NCI-H2196 (cell line): Measurements from ENCODE around the gene L1CAM.

Experiments used
- DNase-seq: peaks from one replicate; lab custom pipeline; 2025; ENCODE audit not compliant: unreplicated experiment; lab: John Stamatoyannopoulos, UW

Gene L1CAM

DNA sequence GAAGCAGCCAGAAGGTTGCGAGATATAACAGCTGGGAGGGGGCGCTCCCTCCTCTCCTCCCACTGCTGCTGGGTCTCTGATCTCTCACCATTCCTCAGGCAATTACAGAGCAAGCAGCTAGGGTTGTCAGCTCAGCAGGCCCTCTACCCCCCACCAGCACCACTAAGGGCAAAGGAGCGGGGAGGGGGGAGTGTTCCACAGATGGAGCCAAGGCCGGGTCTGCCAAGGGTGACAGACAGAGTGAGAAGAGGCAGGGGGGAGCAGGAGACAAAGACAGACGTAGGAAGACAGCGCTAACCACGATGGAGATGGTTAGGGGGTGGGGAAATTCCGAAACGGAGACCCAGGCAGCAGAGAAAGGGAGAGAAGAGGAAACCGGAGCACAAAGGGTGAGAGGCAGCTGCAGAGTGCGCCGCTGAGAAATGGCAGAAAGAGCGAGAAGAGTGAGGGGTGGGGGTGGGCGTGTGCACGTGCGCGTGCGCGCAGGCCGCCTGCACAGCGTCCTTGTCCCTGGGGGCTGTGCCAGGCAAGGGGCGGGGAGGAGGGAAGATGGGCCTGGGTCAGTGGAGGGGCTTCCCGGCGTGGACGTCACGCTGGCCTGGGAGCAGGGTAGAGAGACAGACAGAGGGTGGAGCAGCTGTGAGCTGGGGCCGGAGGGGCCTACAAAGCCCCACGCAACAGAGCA lies 6.9 kb downstream of the L1CAM start:
- DNase-seq: no peak

DNA sequence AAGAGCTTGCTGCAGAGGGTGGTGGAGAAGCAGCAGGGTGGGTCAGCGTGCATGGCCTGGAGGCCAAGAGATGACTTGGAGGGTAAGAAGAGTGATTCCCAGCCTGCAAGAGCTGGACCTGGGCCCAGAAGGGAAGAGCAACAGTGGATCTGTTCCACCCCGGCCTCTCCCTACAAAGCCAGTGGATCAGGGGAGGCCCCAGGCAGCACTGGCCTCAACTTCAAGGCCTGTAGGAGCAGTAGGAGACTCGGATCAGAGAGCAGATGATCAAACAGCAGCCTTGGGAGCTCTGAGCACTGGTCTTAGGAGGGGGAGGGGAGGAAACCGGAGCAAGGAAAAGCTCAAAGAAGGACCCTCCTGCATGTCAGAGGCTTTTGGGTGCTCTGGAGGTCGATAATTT lies 7.6 kb downstream of the L1CAM start:
- DNase-seq: no peak

DNA sequence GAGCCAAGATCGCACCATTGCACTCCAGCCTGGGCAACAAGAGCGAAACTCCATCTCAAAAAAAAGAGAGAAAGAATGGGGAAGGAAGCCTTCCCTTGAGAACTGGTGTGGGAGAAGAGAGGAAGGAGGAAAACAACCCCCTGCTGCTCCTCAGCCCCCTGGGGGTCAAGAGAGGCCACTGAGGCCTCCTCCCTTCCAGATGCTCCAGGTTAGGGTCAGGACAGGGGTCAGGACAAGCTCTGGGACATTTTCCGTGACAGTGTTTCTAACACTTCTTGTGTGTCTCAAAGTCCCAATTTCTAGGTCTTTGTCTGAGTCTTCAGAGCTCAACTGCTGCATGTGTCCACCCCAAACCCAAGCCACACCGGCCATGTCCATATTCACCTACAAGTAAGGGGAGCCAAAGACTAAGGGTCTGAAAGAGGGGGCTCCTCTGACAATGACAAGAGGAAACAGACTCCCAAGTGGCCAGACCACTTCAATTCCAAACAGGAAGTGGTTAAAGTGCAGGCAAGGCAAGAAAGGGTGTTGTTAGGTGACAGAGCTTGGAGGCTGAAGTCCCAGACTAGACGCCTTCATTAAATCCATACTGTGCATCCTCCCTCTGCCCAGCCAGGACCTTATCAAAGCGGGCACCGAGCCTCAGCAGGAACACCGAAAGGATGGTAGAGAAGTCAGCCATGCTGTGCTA lies 8.3 kb downstream of the L1CAM start:
- no peak for DNase-seq

DNA sequence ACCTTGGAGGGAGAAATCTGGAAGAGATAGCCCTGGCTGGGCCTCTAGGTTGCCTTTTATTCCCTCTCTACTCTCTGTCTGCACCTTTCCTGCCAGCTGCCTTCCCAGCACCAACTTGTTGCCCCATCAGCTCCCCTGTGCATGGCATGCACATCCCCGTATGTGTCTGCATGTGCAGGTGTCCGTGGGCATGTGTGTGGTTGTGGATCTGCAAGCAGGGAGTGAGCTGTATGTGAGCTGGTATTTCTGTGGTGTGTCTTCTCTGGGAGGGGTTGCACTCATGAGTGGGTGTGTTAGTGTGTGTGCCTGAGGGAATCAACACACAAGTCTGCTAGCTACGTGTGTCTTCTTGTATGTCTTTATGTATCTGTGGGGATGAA lies 9.9 kb downstream of the L1CAM start:
- no peak for DNase-seq

DNA sequence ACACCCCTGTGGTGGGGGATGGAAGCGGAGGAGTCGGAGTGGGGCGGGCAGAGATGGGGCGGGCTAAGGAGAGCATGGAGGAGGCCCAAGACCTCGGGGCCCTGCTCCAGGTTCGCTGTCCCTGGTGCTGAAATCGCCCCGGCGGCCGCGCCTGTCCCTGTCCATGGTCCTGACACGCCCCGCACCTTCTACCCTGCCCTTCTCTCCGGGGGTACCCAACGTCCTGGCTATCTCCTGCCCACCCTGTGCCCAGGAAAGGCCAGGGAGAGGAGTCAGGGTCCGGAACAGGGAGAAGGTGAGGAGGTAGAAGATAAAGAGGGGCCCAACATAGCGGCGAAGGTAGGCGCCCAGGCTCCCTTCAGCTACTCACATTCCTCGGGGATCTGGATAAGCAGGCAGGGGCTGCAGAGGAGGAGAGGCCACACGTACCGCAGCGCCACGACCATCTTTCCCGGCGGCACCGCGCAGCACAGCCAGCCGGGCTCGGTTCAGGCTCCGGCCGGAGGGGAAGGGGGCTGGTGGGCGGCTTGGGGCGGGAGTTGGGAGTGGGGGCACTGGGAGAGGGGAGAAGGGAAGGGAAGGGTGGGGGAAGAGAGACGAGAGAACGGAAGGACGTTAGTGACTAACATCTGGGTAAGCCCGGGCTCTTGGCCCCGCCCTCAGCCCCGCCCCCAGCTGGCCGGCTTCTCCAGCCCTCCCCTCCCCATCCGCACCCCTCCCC lies 10.4 kb downstream of the L1CAM start:
- peak; percentile 15 for DNase-seq

DNA sequence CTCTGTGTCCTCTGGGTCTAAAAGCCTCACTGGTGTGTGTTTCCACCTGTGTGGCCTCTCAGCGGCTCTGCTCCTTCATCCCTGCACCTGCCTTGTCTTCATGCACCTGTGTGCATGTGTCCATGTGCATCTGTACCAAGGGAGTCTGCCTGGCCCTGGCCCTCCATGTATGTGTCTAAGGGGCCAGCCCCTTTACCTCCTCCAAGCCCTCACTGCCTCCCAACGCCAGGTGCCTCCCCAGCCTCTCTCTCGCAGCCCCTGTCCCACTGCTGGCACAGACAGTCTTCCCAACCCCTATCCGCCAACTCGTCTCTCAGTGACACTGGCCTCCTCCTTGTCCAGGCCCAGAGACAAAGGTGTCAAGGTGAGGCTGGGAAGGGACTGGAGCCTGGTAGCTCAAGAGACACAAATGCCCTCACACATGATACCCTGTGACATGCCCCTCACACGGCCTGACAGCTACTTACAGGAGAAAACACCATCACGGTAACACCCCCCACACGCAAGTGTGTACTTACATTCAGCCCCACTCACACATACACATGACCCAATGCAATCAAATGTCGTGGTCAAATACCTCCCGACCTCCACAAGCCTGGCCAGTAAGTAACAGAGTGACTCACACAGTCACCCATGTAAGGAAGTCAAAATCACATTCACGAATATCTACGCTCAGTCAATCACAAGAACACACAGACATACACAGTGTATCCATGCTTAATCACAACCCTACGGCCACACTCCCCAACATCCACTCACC lies 11.4 kb downstream of the L1CAM start:
- no peak for DNase-seq

DNA sequence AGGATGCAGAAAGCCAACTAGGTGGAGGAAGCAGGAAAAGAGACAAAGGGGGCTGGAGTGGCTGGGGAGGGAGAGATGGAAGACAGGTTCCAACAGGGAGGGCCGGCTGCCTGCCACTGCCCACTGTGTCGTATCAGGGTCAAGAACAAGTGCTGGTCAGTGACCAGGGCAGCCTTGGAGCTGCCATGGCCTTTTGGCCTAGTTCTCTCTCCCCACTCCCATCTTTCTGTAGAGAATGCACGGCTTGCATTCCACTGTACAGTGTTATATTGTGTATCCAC lies 11.9 kb downstream of the L1CAM start:
- no peak for DNase-seq

DNA sequence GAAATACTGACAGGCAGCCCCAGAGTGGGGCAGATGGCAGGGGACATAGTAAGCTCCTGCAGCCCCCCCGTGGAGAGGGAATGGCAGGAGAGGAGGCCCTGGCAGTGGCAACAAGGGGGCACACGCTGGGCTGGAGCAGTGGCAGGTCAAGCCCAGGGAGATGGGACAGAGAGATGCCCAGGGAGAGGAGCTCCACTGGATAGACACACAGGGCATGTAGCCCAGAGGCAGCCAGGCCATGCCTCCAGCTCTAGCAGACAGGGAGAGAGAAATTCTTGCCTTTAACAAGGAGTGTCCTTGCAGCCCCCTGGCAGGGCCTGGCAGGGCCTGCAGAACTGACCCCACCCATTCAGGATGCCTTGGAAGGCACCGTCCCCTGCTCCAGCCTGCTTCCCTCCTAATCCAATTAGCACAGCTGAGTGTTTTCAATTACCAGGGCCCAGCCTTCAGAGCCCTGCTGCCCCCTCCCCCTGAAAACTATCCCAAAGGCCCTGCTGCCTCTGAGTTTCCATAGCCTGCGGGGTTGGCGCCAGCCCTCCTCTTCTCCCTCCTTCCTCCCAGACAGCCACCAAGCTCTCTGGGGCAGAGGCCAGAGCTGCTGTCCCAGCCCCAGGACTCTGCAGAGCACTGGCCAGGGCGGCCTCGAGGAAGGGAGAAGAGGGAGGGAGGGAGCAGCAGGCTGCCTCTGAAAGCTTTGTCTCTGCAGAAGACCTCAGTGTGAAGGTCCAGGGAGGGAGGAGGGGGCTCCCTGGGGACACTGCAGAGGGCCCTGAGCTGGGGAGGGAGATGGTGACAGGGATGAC lies 12.5 kb downstream of the L1CAM start:
- no peak for DNase-seq

DNA sequence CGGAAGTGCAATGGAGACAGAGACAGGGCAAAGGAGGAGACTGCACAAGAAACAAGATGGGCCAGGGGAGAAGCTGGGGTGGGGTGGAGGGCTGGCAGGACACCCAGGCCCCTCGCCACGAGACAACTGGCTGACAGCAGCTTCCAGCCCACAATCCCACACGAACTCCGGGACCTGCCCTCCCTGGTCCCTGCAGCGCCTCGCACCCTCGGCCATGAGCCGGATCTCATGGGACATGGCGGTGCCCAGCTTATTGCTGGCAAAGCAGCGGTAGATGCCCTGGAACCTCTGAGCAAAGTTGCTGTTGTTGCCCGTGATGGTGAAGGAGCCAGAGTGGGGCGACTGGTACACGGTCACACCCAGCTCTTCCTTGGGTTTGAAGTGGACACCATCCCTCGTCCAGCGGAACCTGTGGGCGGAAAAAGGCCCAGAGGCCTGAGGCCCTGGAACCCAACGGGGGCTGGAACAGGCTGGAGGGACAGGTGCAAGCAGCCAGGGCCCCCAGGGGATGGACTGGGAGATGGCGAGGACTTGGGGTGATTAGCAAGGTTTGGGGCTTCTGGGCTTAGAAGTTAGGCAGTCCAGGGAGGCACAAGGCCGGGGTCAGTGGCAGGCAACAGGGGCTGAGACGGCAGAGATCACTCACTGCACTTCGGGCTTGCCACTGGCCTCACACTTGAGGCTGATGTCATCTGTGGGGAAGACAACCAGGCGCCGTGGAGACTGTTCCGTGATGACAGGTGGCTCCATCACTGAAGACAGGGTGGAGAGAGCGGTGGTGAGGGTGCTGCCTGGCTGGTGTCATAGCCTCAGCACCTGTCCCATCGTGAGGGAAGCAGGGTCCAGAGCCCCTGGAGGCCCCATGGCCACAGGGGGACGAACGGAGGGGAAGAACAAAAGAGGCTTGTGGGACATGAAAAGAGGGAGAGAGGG lies 13.8 kb downstream of the L1CAM start:
- DNase-seq: no peak

DNA sequence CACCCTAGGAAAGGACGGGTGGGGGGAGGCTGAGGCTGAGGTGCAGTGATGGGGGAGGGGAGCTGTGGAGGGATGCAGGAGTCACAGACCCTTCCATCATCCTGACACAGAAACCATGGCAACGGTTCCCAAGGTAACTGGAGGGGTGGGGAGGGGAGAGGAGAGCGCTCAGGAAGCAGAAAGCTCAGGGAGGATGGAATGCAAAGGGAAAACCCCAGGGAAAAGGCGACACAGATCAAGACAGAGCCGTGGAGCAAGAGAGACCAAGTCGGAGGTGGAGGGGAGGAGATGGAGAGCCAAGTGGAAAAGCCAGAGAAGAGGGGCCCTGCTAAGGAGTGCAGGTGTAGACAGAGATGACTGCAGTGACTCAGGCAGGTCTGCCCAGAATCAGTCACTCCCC lies 14.5 kb downstream of the L1CAM start:
- no peak for DNase-seq

DNA sequence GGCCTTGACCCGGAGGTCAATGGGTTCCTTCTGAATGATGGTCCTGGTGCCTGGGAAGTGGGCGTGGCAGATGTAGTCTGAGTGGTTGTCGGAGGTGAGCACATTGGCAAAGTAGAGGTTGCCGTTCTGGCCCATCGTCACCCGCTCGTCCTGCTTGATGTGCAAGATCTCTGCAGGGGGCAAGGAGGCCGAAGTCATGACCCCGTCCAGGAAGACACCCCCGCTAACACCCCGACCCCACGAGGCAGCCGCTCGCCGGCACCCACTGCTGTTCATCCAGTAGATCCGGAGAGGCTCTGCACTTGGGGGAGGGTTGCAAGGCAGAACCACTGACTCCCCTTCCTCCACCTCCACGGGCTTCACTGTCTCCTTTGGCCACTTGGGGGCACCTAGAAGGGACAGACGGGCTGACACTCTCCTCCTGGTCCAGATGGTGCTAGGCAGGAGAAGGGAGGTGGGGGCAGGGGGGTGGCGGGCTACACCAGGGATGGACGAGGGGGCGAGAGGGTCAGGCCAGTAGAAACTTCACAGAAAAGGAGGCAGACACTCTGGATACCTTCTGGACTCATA lies 15.1 kb downstream of the L1CAM start:
- no peak for DNase-seq

DNA sequence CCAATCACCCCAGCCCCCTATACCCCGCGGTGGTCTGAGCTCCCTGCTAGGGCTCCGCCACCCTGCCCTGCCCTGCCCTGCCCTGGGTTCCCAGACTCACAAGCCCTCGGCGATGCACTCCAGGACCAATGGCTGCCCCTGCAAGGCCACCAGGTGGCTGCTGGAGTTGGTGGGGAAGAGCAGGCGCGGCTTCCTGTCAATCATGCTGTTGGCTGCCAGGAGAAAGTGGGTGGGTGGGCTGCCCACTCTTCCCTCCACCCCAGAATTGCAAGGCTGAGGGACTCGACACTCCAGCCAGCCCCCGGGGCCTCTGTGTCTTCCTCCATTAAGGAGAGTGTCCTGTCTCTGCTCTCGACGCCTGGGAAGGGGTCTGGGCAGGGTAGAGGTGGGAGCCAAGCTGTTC lies 15.7 kb downstream of the L1CAM start:
- DNase-seq: no peak

DNA sequence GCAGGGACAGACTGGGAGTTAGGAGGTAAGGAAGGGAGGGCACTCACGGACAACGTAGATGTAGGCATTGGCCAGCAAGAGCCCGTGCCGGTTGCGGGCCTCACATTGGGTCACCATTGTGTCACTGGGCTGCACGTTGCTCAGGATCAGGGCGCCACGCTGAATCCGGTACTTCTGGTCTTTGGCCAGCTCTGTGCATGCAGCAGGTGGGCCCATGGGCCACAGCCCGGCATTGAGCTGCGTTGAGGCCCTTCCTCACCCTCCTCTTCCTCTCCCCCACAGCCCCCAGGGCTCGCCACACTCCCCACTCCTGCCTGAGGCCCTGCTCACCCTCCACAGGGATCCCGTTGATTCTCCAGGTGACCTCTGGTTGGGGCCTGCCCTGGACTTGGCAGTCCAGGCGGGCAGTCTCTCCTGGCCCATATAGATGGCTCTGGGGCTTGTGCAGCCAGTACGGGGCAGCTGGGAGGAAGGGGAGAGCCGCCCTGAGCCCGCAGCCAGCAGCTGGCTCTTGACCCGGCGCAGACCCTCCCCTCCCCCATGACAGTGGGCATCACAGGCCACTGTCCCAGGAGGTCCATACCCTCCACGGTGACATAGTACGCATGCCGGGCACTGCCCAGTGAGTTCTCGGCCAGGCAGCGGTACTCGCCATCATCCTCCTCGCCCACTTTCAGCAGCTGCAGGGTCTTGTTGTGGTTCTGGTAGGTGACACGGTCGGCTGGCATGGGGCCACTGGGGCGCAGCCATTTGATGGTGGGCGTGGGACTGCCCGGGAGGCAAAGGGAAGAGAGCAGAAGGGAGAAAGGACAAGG lies 16.3 kb downstream of the L1CAM start:
- DNase-seq: no peak

DNA sequence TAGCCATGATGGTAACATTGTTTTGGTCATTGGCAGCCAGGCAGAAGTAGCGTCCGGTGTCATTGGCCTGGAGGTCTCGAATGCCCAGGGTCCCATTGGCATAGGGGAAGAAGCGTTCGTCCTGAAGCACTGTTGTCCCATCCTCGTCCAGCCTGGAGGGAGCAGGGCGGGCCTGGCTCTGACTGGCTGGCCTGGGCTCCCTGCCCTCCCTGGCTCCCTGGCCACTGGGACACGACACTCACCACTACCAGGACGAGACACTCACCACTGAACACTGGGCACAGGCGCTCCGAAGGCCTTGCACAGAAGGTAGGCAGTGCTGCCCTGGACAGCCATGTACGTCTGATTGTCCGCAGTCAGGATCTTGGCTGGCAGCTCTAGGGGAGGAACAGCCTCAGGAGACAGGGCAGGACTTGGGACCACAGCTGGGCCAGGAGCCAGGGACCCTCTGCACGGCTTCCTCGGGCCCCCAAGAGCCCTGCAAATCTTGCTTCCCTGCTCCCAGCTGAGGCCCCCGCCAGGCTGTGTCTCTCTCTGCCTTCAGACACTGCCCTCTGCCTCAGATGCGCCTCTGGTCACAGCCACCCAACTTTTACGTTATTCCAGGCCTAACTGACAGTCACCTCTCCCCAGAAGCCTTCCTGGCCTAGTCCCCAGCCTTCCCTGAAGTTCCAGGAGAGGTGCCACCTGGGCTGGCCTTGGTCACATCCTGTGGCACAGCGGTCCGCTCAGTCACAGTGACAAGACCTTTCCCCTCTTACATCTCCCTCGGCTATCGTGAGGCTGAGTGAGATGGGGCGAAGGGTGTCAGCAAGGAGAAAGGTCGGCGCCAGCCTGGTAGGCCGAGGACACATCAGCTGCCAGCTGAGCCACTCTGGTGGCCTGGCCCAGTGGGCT lies 17.1 kb downstream of the L1CAM start:
- no peak for DNase-seq

DNA sequence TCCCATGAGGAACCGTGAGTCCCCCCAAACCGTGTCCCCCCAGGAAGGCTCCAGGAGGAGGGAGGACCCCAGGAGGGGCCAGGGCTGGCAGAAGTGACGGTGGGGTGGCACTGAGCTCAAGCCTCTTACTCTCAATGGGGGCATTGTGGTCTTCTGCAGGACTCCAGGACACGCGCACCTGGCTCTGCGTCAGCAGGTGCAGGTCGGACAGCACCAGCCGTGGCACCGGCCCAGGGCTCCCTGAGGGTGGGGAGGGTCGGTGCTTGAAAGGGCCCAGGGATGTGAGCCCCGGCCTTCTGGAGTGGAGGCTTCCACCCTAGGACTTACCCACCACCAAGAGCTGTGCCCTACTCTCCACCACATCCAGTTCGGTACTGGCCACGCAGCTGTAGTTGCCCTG lies 18.3 kb downstream of the L1CAM start:
- no peak for DNase-seq

DNA sequence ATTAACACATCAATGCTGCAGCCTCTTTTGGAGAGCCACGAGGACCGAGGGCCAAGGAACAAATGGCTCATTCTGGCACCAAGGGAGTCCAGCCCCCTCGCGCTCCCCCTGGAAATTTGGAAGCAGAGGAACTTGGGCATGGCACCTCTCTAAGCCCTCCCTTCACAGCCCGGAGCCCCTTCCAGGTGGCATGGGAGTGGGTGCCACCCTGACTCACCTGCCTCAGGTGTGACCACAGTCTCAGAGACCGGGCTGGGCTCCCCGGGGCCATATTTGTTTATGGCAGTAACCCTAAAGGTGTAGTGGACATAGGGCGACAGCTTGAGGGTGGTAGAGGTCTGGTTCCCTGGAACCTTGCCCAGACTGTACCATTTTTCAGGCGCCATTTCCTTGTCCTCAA lies 18.8 kb downstream of the L1CAM start:
- DNase-seq: peak; percentile 10

DNA sequence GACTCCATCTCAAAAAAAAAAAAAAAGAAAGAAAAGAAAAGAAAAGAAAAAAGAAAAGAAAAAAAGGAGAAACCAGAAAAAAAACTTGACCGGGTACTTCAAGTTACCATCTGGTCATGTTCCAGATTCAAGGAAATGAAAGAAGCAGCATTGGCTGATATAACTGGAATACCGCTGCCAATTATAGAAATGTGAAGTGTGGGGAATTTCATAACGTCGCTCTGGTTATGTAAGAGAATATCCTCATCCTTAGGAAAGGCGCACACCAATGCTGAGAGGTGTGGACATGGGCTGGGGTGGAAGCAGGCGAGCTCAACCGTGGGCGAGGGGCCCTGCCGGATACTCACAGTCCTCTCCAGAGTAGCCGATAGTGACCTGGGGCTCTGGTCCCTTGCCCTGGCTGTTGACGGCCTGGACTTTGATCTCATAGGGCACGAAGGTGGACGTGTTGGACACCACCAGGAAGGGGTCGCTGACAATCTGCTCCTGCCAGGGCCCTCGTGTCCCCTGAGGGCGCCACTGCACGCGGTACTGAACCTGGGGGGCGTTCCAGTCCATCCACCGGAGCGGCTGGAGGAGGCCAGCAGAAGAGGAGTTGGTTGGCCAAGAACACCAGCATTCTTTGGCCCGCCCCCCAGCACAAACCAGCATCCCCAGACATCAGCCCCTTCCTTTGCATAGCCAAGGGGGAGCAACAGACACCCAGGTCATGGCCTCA lies 19.5 kb downstream of the L1CAM start:
- DNase-seq: no peak
